Pancreas (tissue), 10 donors: Measurements from ENCODE around the gene GRIA3. TPM values are rescaled to one million over a fixed set of nuclear protein-coding genes. Genes with fewer than 3 reads are reported as not detected.
A peak's percentile ranks its signal among the peaks of the same experiment; 100 is the strongest.

ENCODE experiments used
- ATAC-seq, 4 donors: fragments of 200-7000 bp; cut with Tn5 transposase; one replicate each; pipeline versions ENCODE4 v1.8.0 to v1.9.1; 2020; ENCODE audit warnings: mild to moderate bottlenecking in 4 of 4, moderate library complexity in 4 of 4
- DNase-seq, 6 donors: peaks; one replicate each; pipeline ENCODE4 v3.0.0-alpha.2; 2020
- FAIRE-seq: peaks from 2 replicates; lab custom pipeline; 2012; peaks lifted over from hg19 to GRCh38; lab: Jason Lieb, UNC
- H3K27ac ChIP-seq, 4 donors: fragments of 200-600 bp; sonication (generic); 1 replicate in 3 of 4; 2 replicates in 1 of 4; pipeline versions ENCODE4 v1.5.0 to v1.8.0; 2020
- H3K27me3 ChIP-seq, 4 donors: fragments of 200-600 bp; one replicate each; pipeline ENCODE4 v1.8.0; 2021
- H3K36me3 ChIP-seq, 3 donors: fragments of 200-600 bp; sonication (generic) in 1 of 3; one replicate each; pipeline versions ENCODE4 v1.5.0 to v1.8.0; 2020 to 2021
- H3K4me1 ChIP-seq, 3 donors: fragments of 200-600 bp; one replicate each; pipeline ENCODE4 v1.8.0; 2021
- H3K4me3 ChIP-seq, 4 donors: fragments of 200-600 bp; sonication (generic) in 2 of 4; one replicate each; pipeline versions ENCODE4 v1.5.0 to v1.8.0; 2020 to 2021
- H3K9me3 ChIP-seq, 4 donors: fragments of 200-600 bp; one replicate each; pipeline ENCODE4 v1.8.0; 2021
- CTCF ChIP-seq, 4 donors: fragments of 200-600 bp; sonication (generic) in 3 of 4; IDR thresholded peaks; one replicate each; pipeline versions ENCODE4 v1.5.0 to v1.8.0; 2021; ENCODE audit warnings: antibody characterized with exemption in 4 of 4
- WGBS, 2 donors: extraction: QIAGEN DNeasy Blood & Tissue Kit; methylation state at CpG; one replicate each; pipeline ENCODE4 v1.1.7; 2013; 5-methylcytosine and 5-hydroxymethylcytosine counted together
- intact Hi-C, 3 donors: fragments of 100-400 bp; cut with DNase I; formaldehyde crosslinking; loops; one replicate each; pipeline versions ENCODE4 v1.11.1 to v1.14.2; 2022
- polyA plus RNA-seq, 2 donors: library from polyadenylated mRNA; stranded (reverse); fragments of 200-250 nt; gene quantifications; one replicate each; pipeline ENCODE4 v1.2.3, GENCODE V29; 2013
- total RNA-seq, 6 donors: library from RNA; stranded (reverse); fragmentation: NEBNext Ultra II Directional in 4 of 6; extraction: Animal tissue kit (Norgen Biotek cat#: 25700) in 4 of 6; gene quantifications; one replicate each; pipeline versions ENCODE4 v1.2.1 to v1.2.4, GENCODE V29; 2021 to 2023
- donor health status: healthy with polysubstance abuse.
- donor health status: DM: no; HTN: no; CAD: no; lungs with moderate emphysema.
- donor health status: DM: no; HTN: no; CAD: no.
- donor health status: control.
- donor health status: control.
- donor health status: Bipolar disorder and iron deficiency.
- donor health status: DM: yes; HTN: yes; CAD: no.
- donor health status: DM: no; HTN: no; CAD: no.
- donor health status: DM: no; HTN: no; CAD: no.
- donor health status: DM: yes; HTN: yes; CAD: no.

The GRIA3 gene
- total and polyA plus RNA-seq, 8 donors: 0.28 to 11.8 (median 1.6) TPM

GRCh38 chrX:123442764-123443163 is 258.7 kb downstream of the GRIA3 start:
- Histone ChIP-seq H3K27me3 (no peaks in the 10 kb centered on the region), H3K4me1 (peaks cover 0 to 4% (median 0%) of the 10 kb centered on the region in 3 donors), H3K27ac (no peak overlapping the region), H3K36me3 (no peaks in the 10 kb centered on the region), H3K4me3 (no peak overlapping the region), H3K9me3 (no peaks in the 10 kb centered on the region)
- FAIRE-seq (no peak), ATAC-seq (no peak), DNase-seq (no peak)
- no peak for TF ChIP-seq CTCF (IDR thresholded peaks at IDR 0.05)
- 76 to 88% methylated on average over 5 of the region's 5 CpGs for WGBS, 2 donors
- intact Hi-C loops: no loop called here

GRCh38 chrX:123447506-123447905 is 263.4 kb downstream of the GRIA3 start:
- ATAC-seq (no peak), DNase-seq (no peak), FAIRE-seq (no peak)
- WGBS, 2 donors: 17 to 21% methylated on average over 3 of the region's 3 CpGs
- Histone ChIP-seq H3K36me3 (no peaks in the 10 kb centered on the region), H3K4me1 (peaks cover 0 to 4% (median 0%) of the 10 kb centered on the region in 3 donors), H3K4me3 (no peak overlapping the region), H3K27me3 (peaks cover 0 to 10% (median 0%) of the 10 kb centered on the region in 4 donors), H3K9me3 (no peaks in the 10 kb centered on the region), H3K27ac (no peak overlapping the region)
- no peak for TF ChIP-seq CTCF (IDR thresholded peaks at IDR 0.05)
- intact Hi-C loops: no loop called here

GRCh38 chrX:123449335-123449734 is 265.3 kb downstream of the GRIA3 start:
- no peak for TF ChIP-seq CTCF (IDR thresholded peaks at IDR 0.05)
- WGBS, 2 donors: 49 to 52% methylated on average over 4 of the region's 4 CpGs
- H3K27me3 ChIP-seq: peaks cover 0 to 10% (median 0%) of the 10 kb centered on the region in 4 donors
- no peak for FAIRE-seq
- intact Hi-C loops: no loop called here
- H3K4me1 ChIP-seq: peaks cover 0 to 4% (median 0%) of the 10 kb centered on the region in 3 donors
- H3K27ac ChIP-seq: no peak overlapping the region
- DNase-seq: no peak
- no peaks in the 10 kb centered on the region for H3K36me3 ChIP-seq
- no peak overlapping the region for H3K4me3 ChIP-seq
- no peaks in the 10 kb centered on the region for H3K9me3 ChIP-seq
- ATAC-seq: no peak

- Histone ChIP-seq H3K36me3 (no peaks in the 10 kb centered on the region), H3K4me1 (peaks cover 0 to 4% (median 0%) of the 10 kb centered on the region in 3 donors), H3K4me3 (no peak overlapping the region), H3K9me3 (no peaks in the 10 kb centered on the region), H3K27ac (no peak overlapping the region), H3K27me3 (peaks cover 0 to 10% (median 0%) of the 10 kb centered on the region in 4 donors)
- peak; percentile 81 for FAIRE-seq
- intact Hi-C loops: no loop called here
- peak in 2 of 4 donors; percentile 48 to 49 for ATAC-seq
- 40 to 47% methylated on average over 3 of the region's 3 CpGs for WGBS, 2 donors
- peak in 2 of 4 donors; percentile 8 to 16 for TF ChIP-seq CTCF (IDR thresholded peaks at IDR 0.05)
- DNase-seq: no peak
These were observed 266.1 kb downstream of the GRIA3 start for GRCh38 chrX:123450222-123450621.

- intact Hi-C loops: no loop called here
- H3K27ac ChIP-seq: no peak overlapping the region
- no peaks in the 10 kb centered on the region for H3K9me3 ChIP-seq
- no peaks in the 10 kb centered on the region for H3K4me1 ChIP-seq
- no peak for ATAC-seq
- WGBS, 2 donors: 67 to 85% methylated on average over 1 of the region's 1 CpG
- H3K4me3 ChIP-seq: no peak overlapping the region
- H3K36me3 ChIP-seq: no peaks in the 10 kb centered on the region
- DNase-seq: no peak
- no peak for TF ChIP-seq CTCF (IDR thresholded peaks at IDR 0.05)
- H3K27me3 ChIP-seq: no peaks in the 10 kb centered on the region
- FAIRE-seq: peak; percentile 32
These were observed 270.8 kb downstream of the GRIA3 start for GRCh38 chrX:123454712-123455431.
